H9 (cell line): ENCODE measurements around the gene MSI2. TPM values are rescaled to one million over a fixed set of nuclear protein-coding genes. Genes with fewer than 3 reads are reported as not detected.

ENCODE experiments used
- DNase-seq: peaks from one replicate; pipeline ENCODE4 v3.0.0-alpha.2; 2017
- H2AFZ ChIP-seq: one replicate; pipeline ENCODE4 v1.6.1; 2013; ENCODE audit warnings: mild to moderate bottlenecking, low read length, control low read depth, moderate library complexity
- H2AK5ac ChIP-seq: 2 replicates; pipeline ENCODE4 v1.6.1; 2013; ENCODE audit warnings: low read length, control low read depth, mixed read lengths; ENCODE audit not compliant: insufficient read length
- H2BK120ac ChIP-seq: one replicate; pipeline ENCODE4 v1.6.1; 2013; ENCODE audit warnings: low read depth, mild to moderate bottlenecking, low read length, control low read depth, inconsistent platforms; ENCODE audit not compliant: poor library complexity, severe bottlenecking
- H2BK12ac ChIP-seq: 2 replicates; pipeline ENCODE4 v1.6.1; 2013; ENCODE audit warnings: low read length, control low read depth, mixed read lengths, low read depth; ENCODE audit not compliant: insufficient read length
- H2BK15ac ChIP-seq: 2 replicates; pipeline ENCODE4 v1.6.1; 2013; ENCODE audit warnings: low read depth, low read length, control low read depth
- H2BK20ac ChIP-seq: one replicate; pipeline ENCODE4 v1.6.1; 2013; ENCODE audit warnings: low read depth, mild to moderate bottlenecking, low read length, control low read depth, inconsistent platforms; ENCODE audit not compliant: poor library complexity, severe bottlenecking
- H2BK5ac ChIP-seq: 2 replicates; pipeline ENCODE4 v1.6.1; 2013; ENCODE audit warnings: low read length, control low read depth, mixed read lengths; ENCODE audit not compliant: insufficient read length
- H3K14ac ChIP-seq: 2 replicates; pipeline ENCODE4 v1.6.1; 2013; ENCODE audit warnings: low read length, control low read depth; ENCODE audit not compliant: insufficient read depth
- H3K18ac ChIP-seq: 2 replicates; pipeline ENCODE4 v1.6.1; 2013; ENCODE audit warnings: low read depth, mild to moderate bottlenecking, mixed read lengths, low read length, control low read depth; ENCODE audit not compliant: insufficient read length
- H3K23ac ChIP-seq: 2 replicates; pipeline ENCODE4 v1.6.1; 2013; ENCODE audit warnings: low read length, control low read depth, mixed read lengths, low read depth; ENCODE audit not compliant: insufficient read length
- H3K23me2 ChIP-seq: 2 replicates; pipeline ENCODE4 v1.6.1; 2013; ENCODE audit warnings: low read depth, mild to moderate bottlenecking, mixed read lengths, low read length, control low read depth; ENCODE audit not compliant: insufficient read length, poor library complexity, severe bottlenecking
- H3K27ac ChIP-seq: 2 replicates; pipeline ENCODE4 v1.5.1; 2013; ENCODE audit warnings: low read length, control low read depth, mixed read lengths, low read depth; ENCODE audit not compliant: insufficient read length
- H3K27me3 ChIP-seq: 2 replicates; pipeline ENCODE4 v1.6.1; 2013; ENCODE audit warnings: low read length, control low read depth, inconsistent platforms; ENCODE audit not compliant: insufficient read depth
- H3K4ac ChIP-seq: 2 replicates; pipeline ENCODE4 v1.6.1; 2013; ENCODE audit warnings: low read depth, mild to moderate bottlenecking, control low read depth, inconsistent platforms, low read length, moderate library complexity
- H3K4me1 ChIP-seq: 2 replicates; pipeline ENCODE4 v1.6.1; 2013; ENCODE audit warnings: low read length, control low read depth, inconsistent platforms; ENCODE audit not compliant: insufficient read depth
- H3K4me2 ChIP-seq: 2 replicates; pipeline ENCODE4 v1.6.1; 2013; ENCODE audit warnings: low read length, control low read depth, mixed read lengths; ENCODE audit not compliant: insufficient read length, insufficient read depth
- H3K56ac ChIP-seq: 2 replicates; pipeline ENCODE4 v1.6.1; 2013; ENCODE audit warnings: low read depth, mild to moderate bottlenecking, mixed read lengths, low read length, control low read depth; ENCODE audit not compliant: insufficient read length
- H3K79me1 ChIP-seq: 2 replicates; pipeline ENCODE4 v1.6.1; 2013; ENCODE audit warnings: low read depth, mild to moderate bottlenecking, moderate library complexity, low read length, control low read depth, inconsistent platforms; ENCODE audit not compliant: insufficient read depth, poor library complexity, severe bottlenecking
- H3K79me2 ChIP-seq: 2 replicates; pipeline ENCODE4 v1.6.1; 2013; ENCODE audit warnings: low read length, control low read depth, inconsistent platforms; ENCODE audit not compliant: insufficient read depth
- H3K9ac ChIP-seq: 2 replicates; pipeline ENCODE4 v1.6.1; 2013; ENCODE audit warnings: low read length, control low read depth, mixed read lengths; ENCODE audit not compliant: insufficient read length; ENCODE audit errors: extremely low read depth
- H3K9me3 ChIP-seq: one replicate; pipeline ENCODE4 v1.6.1; 2013; ENCODE audit warnings: low read depth, low read length, inconsistent platforms; ENCODE audit not compliant: control insufficient read depth
- H3T11ph ChIP-seq: one replicate; pipeline ENCODE4 v1.6.1; 2013; ENCODE audit warnings: mild to moderate bottlenecking, low read length, control low read depth, inconsistent platforms
- H4K20me1 ChIP-seq: one replicate; pipeline ENCODE4 v1.6.1; 2013; ENCODE audit not compliant: control insufficient read depth, insufficient read length, insufficient read depth
- H4K5ac ChIP-seq: 2 replicates; pipeline ENCODE4 v1.6.1; 2013; ENCODE audit warnings: low read depth, mild to moderate bottlenecking, mixed read lengths, low read length, control low read depth; ENCODE audit not compliant: insufficient read length
- H4K8ac ChIP-seq: replicated peaks from 2 replicates; pipeline ENCODE4 v1.6.1; 2013; ENCODE audit warnings: low read length, control low read depth, mixed read lengths, low read depth; ENCODE audit not compliant: insufficient read length
- H4K91ac ChIP-seq: 2 replicates; pipeline ENCODE4 v1.6.1; 2013; ENCODE audit warnings: low read depth, mild to moderate bottlenecking, moderate library complexity, mixed read lengths, low read length, control low read depth; ENCODE audit not compliant: insufficient read length
- H3K27ac Mint-ChIP-seq, 3 experiments: 2 replicates in 2 of 3; 3 replicates in 1 of 3; pipeline ENCODE4 v1.8.0; 2020 to 2021; ENCODE audit warnings: mixed read lengths in 3 of 3, mild to moderate bottlenecking in 1 of 3, moderate library complexity in 1 of 3
- H3K27me3 Mint-ChIP-seq: 2 replicates; pipeline ENCODE4 v1.8.0; 2021; ENCODE audit warnings: low read depth, mild to moderate bottlenecking, moderate library complexity, mixed read lengths
- H3K36me3 Mint-ChIP-seq, 3 experiments: 2 replicates in 2 of 3; 3 replicates in 1 of 3; pipeline ENCODE4 v1.8.0; 2020 to 2021; ENCODE audit warnings: low read depth in 3 of 3, mixed read lengths in 3 of 3; ENCODE audit not compliant: insufficient read depth in 1 of 3
- H3K4me1 Mint-ChIP-seq, 2 experiments: 2 replicates each; pipeline ENCODE4 v1.8.0; 2020; ENCODE audit warnings: mixed read lengths in 2 of 2
- H3K4me3 Mint-ChIP-seq, 2 experiments: 2 replicates in 1 of 2; 3 replicates in 1 of 2; pipeline ENCODE4 v1.8.0; 2020 to 2021; ENCODE audit warnings: mild to moderate bottlenecking in 2 of 2, mixed read lengths in 2 of 2, moderate library complexity in 1 of 2
- H3K9me3 Mint-ChIP-seq, 2 experiments: 2 replicates in 1 of 2; 3 replicates in 1 of 2; pipeline ENCODE4 v1.8.0; 2020; ENCODE audit warnings: mild to moderate bottlenecking in 2 of 2, mixed read lengths in 2 of 2, moderate library complexity in 1 of 2
- WGBS: extraction: QIAGEN DNeasy Blood & Tissue Kit; methylation state at CpG from one replicate; pipeline ENCODE4 v1.1.7; 2013; ENCODE audit warnings: missing lambda C conversion rate, low lambda C conversion rate, mixed read lengths; ENCODE audit not compliant: insufficient read length; ENCODE audit errors: extremely low coverage; 5-methylcytosine and 5-hydroxymethylcytosine counted together
- total RNA-seq: library from RNA; stranded (reverse); gene quantifications from 2 replicates; pipeline ENCODE4 v1.2.1, GENCODE V29; 2021
- TF ChIP-seq, protein P1 (sequence below): fragments of 200-600 bp; sonication (generic); conservative IDR thresholded peaks from 3 replicates; pipeline ENCODE4 v1.8.0; 2021; ENCODE audit warnings: antibody characterized with exemption, mild to moderate bottlenecking

Gene MSI2
- total RNA-seq, 1 experiment from 2014 or later: 98.5 TPM

DNA sequence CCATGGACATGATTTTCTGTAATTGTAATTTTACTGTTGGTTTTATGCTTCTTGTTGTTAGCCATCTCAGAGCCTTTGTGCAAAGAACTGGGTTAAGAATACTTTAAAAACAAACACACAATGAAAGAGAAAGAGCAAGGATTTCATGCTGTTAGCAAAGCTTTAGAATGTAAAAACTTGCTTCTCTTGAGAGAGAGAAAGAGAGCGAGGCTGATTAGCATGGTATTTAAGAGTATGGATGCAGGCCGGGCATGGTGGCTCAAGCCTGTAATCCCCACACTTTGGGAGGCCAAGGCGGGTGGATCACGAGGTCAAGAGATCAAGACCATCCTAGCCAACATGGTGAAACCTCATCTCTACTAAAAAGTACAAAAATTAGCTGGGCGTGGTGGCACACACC, 76.2 kb downstream of the MSI2 start:
- Histone ChIP-seq H3K14ac (no peak overlapping the region), H3K79me1 (peaks cover 2% of the 10 kb centered on the region), H4K8ac (no peak overlapping the region), H3K9me3 (no peaks in the 10 kb centered on the region), H3K27me3 (no peaks in the 10 kb centered on the region), H2BK15ac (no peak overlapping the region), H3K56ac (no peak overlapping the region), H4K5ac (no peak overlapping the region), H2BK5ac (no peak overlapping the region), H2AK5ac (no peak overlapping the region), H2BK120ac (no peak overlapping the region), H4K91ac (no peak overlapping the region), H2AFZ (no peak overlapping the region), H3K4me1 (peaks cover 3% of the 10 kb centered on the region; the same call in 1 of the 2 replicates), H3K27ac (no peak overlapping the region), H3K9ac (no peak overlapping the region), H2BK20ac (no peak overlapping the region), H3K18ac (no peak overlapping the region), H2BK12ac (no peak overlapping the region), H3T11ph (no peak overlapping the region), H3K4me2 (no peak overlapping the region), H3K79me2 (no peaks in the 10 kb centered on the region; the same call in 1 of the 2 replicates), H3K4ac (no peak overlapping the region), H3K23ac (no peak overlapping the region), H3K23me2 (no peaks in the 10 kb centered on the region), H4K20me1 (no peaks in the 10 kb centered on the region)
- no peak for DNase-seq
- no peak overlapping the region for H3K4me3 Mint-ChIP-seq
- no peaks in the 10 kb centered on the region; a peak in 1 of 5 replicates for H3K9me3 Mint-ChIP-seq
- peaks cover 11 to 21% (median 14%) of the 10 kb centered on the region in 3 experiments for H3K36me3 Mint-ChIP-seq
- H3K27ac Mint-ChIP-seq: peak overlapping the region; percentile 70 to 88 (median 87); a peak in 5 of 7 replicates
- no CpG with 5 or more reads among the region's 5 CpGs for WGBS
- peaks cover 40 to 49% of the 10 kb centered on the region in 2 experiments for H3K4me1 Mint-ChIP-seq
- peaks cover 1% of the 10 kb centered on the region; the same call in 1 of the 2 replicates for H3K27me3 Mint-ChIP-seq
- TF ChIP-seq, protein P1, sequence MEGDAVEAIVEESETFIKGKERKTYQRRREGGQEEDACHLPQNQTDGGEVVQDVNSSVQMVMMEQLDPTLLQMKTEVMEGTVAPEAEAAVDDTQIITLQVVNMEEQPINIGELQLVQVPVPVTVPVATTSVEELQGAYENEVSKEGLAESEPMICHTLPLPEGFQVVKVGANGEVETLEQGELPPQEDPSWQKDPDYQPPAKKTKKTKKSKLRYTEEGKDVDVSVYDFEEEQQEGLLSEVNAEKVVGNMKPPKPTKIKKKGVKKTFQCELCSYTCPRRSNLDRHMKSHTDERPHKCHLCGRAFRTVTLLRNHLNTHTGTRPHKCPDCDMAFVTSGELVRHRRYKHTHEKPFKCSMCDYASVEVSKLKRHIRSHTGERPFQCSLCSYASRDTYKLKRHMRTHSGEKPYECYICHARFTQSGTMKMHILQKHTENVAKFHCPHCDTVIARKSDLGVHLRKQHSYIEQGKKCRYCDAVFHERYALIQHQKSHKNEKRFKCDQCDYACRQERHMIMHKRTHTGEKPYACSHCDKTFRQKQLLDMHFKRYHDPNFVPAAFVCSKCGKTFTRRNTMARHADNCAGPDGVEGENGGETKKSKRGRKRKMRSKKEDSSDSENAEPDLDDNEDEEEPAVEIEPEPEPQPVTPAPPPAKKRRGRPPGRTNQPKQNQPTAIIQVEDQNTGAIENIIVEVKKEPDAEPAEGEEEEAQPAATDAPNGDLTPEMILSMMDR: no peak
